ENCODE measurements around the gene CCDC169. TPM values are rescaled to one million over a fixed set of nuclear protein-coding genes. Genes with fewer than 3 reads are reported as not detected.
"Not testable (repeated sequence)": the region's sequence is repeated elsewhere in the genome, so short reads cannot be mapped to it uniquely, and the experiment has no call there.

The CCDC169 gene
- total RNA-seq, 1 donor from 2014 or later = 3.1 TPM

- no peaks in the 10 kb centered on the region for H3K9me3 Mint-ChIP-seq (ENCODE audit: unreplicated experiment)
- H3K27ac Mint-ChIP-seq (ENCODE audit: unreplicated experiment) = no peak overlapping the region
- no peaks in the 10 kb centered on the region for H3K36me3 Mint-ChIP-seq (ENCODE audit: low read depth, unreplicated experiment)
- no peaks in the 10 kb centered on the region for H3K27me3 Mint-ChIP-seq (ENCODE audit: unreplicated experiment)
- TF ChIP-seq, protein P1, sequence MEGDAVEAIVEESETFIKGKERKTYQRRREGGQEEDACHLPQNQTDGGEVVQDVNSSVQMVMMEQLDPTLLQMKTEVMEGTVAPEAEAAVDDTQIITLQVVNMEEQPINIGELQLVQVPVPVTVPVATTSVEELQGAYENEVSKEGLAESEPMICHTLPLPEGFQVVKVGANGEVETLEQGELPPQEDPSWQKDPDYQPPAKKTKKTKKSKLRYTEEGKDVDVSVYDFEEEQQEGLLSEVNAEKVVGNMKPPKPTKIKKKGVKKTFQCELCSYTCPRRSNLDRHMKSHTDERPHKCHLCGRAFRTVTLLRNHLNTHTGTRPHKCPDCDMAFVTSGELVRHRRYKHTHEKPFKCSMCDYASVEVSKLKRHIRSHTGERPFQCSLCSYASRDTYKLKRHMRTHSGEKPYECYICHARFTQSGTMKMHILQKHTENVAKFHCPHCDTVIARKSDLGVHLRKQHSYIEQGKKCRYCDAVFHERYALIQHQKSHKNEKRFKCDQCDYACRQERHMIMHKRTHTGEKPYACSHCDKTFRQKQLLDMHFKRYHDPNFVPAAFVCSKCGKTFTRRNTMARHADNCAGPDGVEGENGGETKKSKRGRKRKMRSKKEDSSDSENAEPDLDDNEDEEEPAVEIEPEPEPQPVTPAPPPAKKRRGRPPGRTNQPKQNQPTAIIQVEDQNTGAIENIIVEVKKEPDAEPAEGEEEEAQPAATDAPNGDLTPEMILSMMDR (IDR thresholded peaks at IDR 0.05; ENCODE audit: unreplicated experiment) = no peak
- H3K4me3 Mint-ChIP-seq (ENCODE audit: unreplicated experiment) = no peak overlapping the region
- no peaks in the 10 kb centered on the region for H3K4me1 Mint-ChIP-seq (ENCODE audit: unreplicated experiment)
- DNase-seq (ENCODE audit: low spot score) = no peak
Observed at GRCh38 chr13:36337938-36338641, 40.5 kb upstream of the CCDC169 start.

GRCh38 chr13:36332986-36333385, 35.4 kb upstream of the CCDC169 start:
- no peaks in the 10 kb centered on the region for H3K4me1 Mint-ChIP-seq (ENCODE audit: unreplicated experiment)
- no peak overlapping the region for H3K4me3 Mint-ChIP-seq (ENCODE audit: unreplicated experiment)
- TF ChIP-seq, protein P1 (IDR thresholded peaks at IDR 0.05; ENCODE audit: unreplicated experiment) = no peak
- no peak overlapping the region for H3K27ac Mint-ChIP-seq (ENCODE audit: unreplicated experiment)
- H3K27me3 Mint-ChIP-seq (ENCODE audit: unreplicated experiment) = peaks cover 2% of the 10 kb centered on the region
- no peak for DNase-seq (ENCODE audit: low spot score)
- no peaks in the 10 kb centered on the region for H3K36me3 Mint-ChIP-seq (ENCODE audit: low read depth, unreplicated experiment)
- no peaks in the 10 kb centered on the region for H3K9me3 Mint-ChIP-seq (ENCODE audit: unreplicated experiment)

- not testable (repeated sequence) for DNase-seq (ENCODE audit: low spot score); H3K27ac Mint-ChIP-seq (ENCODE audit: unreplicated experiment); H3K27me3 Mint-ChIP-seq (ENCODE audit: unreplicated experiment); H3K4me3 Mint-ChIP-seq (ENCODE audit: unreplicated experiment); H3K4me1 Mint-ChIP-seq (ENCODE audit: unreplicated experiment); H3K36me3 Mint-ChIP-seq (ENCODE audit: low read depth, unreplicated experiment); H3K9me3 Mint-ChIP-seq (ENCODE audit: unreplicated experiment)
Observed at GRCh38 chr13:36332255-36332654, 34.6 kb upstream of the CCDC169 start.

GRCh38 chr13:36331280-36331679, 33.7 kb upstream of the CCDC169 start:
- Mint-ChIP-seq H3K27me3 (ENCODE audit: unreplicated experiment) (peaks cover 2% of the 10 kb centered on the region), H3K9me3 (ENCODE audit: unreplicated experiment) (no peaks in the 10 kb centered on the region), H3K27ac (ENCODE audit: unreplicated experiment) (peak overlapping the region; percentile 65), H3K36me3 (ENCODE audit: low read depth, unreplicated experiment) (no peaks in the 10 kb centered on the region), H3K4me1 (ENCODE audit: unreplicated experiment) (no peaks in the 10 kb centered on the region), H3K4me3 (ENCODE audit: unreplicated experiment) (no peak overlapping the region)
- no peak for DNase-seq (ENCODE audit: low spot score)
- TF ChIP-seq, protein P1 (IDR thresholded peaks at IDR 0.05; ENCODE audit: unreplicated experiment) = no peak

- no peak overlapping the region for H3K27ac Mint-ChIP-seq (ENCODE audit: unreplicated experiment)
Observed at GRCh38 chr13:36329361-36329760, 31.7 kb upstream of the CCDC169 start.

More at GRCh38 chr13:36329361-36329760, 31.7 kb upstream of the CCDC169 start:
- no peak for DNase-seq (ENCODE audit: low spot score)
- no peaks in the 10 kb centered on the region for H3K36me3 Mint-ChIP-seq (ENCODE audit: low read depth, unreplicated experiment)
- H3K9me3 Mint-ChIP-seq (ENCODE audit: unreplicated experiment) = no peaks in the 10 kb centered on the region
- no peaks in the 10 kb centered on the region for H3K4me1 Mint-ChIP-seq (ENCODE audit: unreplicated experiment)
- TF ChIP-seq, protein P1 (IDR thresholded peaks at IDR 0.05; ENCODE audit: unreplicated experiment) = no peak
- no peak overlapping the region for H3K4me3 Mint-ChIP-seq (ENCODE audit: unreplicated experiment)
- H3K27me3 Mint-ChIP-seq (ENCODE audit: unreplicated experiment) = peaks cover 2% of the 10 kb centered on the region
